Glutamatergic neuron (in vitro differentiated cells): ENCODE data around the gene ITGA2. TPM values are rescaled to one million over a fixed set of nuclear protein-coding genes. Genes with fewer than 3 reads are reported as not detected.
A peak's percentile ranks its signal among the peaks of the same experiment; 100 is the strongest.
"Not testable (repeated sequence)": the region's sequence is repeated elsewhere in the genome, so short reads cannot be mapped to it uniquely, and the experiment has no call there.

Experiments used
- DNase-seq: peaks from one replicate; pipeline ENCODE4 v3.0.0; 2022
- H3K27ac Mint-ChIP-seq: one replicate; pipeline ENCODE4 v1.8.0; 2020; ENCODE audit warnings: mild to moderate bottlenecking, mixed read lengths, inconsistent platforms; ENCODE audit not compliant: unreplicated experiment
- H3K27me3 Mint-ChIP-seq: one replicate; pipeline ENCODE4 v1.8.0; 2020; ENCODE audit warnings: mild to moderate bottlenecking, moderate library complexity, mixed read lengths, inconsistent platforms; ENCODE audit not compliant: unreplicated experiment
- H3K36me3 Mint-ChIP-seq: one replicate; pipeline ENCODE4 v1.8.0; 2020; ENCODE audit warnings: mild to moderate bottlenecking, mixed read lengths, inconsistent platforms; ENCODE audit not compliant: unreplicated experiment
- H3K4me1 Mint-ChIP-seq: one replicate; pipeline ENCODE4 v1.8.0; 2020; ENCODE audit warnings: mild to moderate bottlenecking, low read depth, mixed read lengths, inconsistent platforms; ENCODE audit not compliant: unreplicated experiment
- H3K4me3 Mint-ChIP-seq: one replicate; pipeline ENCODE4 v1.8.0; 2020; ENCODE audit warnings: mild to moderate bottlenecking, mixed read lengths, inconsistent platforms; ENCODE audit not compliant: unreplicated experiment
- H3K9me3 Mint-ChIP-seq: one replicate; pipeline ENCODE4 v1.8.0; 2020; ENCODE audit warnings: mild to moderate bottlenecking, moderate library complexity, mixed read lengths, inconsistent platforms; ENCODE audit not compliant: unreplicated experiment
- total RNA-seq: library from RNA; stranded (reverse); fragmentation: NEBNext Ultra II Directional; extraction: Animal tissue kit (Norgen Biotek cat#: 25700); gene quantifications from one replicate; pipeline ENCODE4 v1.2.1, GENCODE V29; 2021; ENCODE audit not compliant: unreplicated experiment
- TF ChIP-seq, protein P1 (sequence below): fragments of 200-600 bp; sonication (generic); IDR thresholded peaks from one replicate; pipeline ENCODE4 v1.5.0; 2021; ENCODE audit not compliant: partially characterized antibody, unreplicated experiment

Gene ITGA2
- total RNA-seq, 1 donor from 2014 or later: not detected

DNA sequence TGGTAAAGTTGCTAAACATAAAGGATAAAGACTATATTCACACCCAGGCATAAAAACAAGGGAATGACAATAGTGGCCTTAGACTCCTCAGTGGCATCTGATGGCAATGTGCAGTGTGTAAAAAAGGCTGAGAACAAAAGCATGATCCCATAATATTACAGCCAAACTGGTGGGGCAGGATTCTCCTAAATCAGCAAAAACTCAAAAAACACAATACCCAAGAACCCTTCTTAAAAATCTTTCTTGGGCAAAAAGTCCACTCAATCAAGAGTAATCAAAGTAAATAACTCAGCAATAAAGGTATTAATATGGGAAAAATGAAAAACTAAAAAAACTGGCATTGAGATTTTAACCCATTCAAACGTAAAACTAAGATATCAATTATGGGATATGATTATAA lies 122.0 kb downstream of the ITGA2 start:
- Mint-ChIP-seq H3K4me1 (peaks cover 4% of the 10 kb centered on the region), H3K36me3 (no peaks in the 10 kb centered on the region), H3K27me3 (no peaks in the 10 kb centered on the region), H3K27ac (no peak overlapping the region), H3K4me3 (no peak overlapping the region), H3K9me3 (no peaks in the 10 kb centered on the region)
- no peak for DNase-seq
- TF ChIP-seq, protein P1, sequence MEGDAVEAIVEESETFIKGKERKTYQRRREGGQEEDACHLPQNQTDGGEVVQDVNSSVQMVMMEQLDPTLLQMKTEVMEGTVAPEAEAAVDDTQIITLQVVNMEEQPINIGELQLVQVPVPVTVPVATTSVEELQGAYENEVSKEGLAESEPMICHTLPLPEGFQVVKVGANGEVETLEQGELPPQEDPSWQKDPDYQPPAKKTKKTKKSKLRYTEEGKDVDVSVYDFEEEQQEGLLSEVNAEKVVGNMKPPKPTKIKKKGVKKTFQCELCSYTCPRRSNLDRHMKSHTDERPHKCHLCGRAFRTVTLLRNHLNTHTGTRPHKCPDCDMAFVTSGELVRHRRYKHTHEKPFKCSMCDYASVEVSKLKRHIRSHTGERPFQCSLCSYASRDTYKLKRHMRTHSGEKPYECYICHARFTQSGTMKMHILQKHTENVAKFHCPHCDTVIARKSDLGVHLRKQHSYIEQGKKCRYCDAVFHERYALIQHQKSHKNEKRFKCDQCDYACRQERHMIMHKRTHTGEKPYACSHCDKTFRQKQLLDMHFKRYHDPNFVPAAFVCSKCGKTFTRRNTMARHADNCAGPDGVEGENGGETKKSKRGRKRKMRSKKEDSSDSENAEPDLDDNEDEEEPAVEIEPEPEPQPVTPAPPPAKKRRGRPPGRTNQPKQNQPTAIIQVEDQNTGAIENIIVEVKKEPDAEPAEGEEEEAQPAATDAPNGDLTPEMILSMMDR: no peak

DNA sequence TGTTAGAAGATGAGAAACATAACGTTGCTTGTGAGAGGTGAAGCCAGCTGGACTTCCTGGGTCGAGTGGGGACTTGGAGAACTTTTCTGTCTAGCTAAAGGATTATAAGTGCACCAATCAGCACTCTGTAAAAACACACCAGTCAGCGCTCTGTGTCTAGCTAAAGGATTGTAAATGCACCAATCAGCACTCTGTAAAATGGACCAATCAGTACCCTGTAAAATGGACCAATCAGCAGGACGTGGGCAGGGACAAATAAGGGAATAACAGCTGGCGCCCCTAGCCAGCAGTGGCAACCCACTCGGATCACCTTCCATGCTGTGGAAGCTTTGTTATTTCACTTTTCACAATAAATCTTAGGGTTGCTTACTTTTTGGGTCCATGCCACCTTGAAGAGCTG lies 123.2 kb downstream of the ITGA2 start:
- not testable (repeated sequence) for H3K4me1 Mint-ChIP-seq, H3K36me3 Mint-ChIP-seq, H3K27ac Mint-ChIP-seq, H3K4me3 Mint-ChIP-seq, H3K27me3 Mint-ChIP-seq, H3K9me3 Mint-ChIP-seq, DNase-seq

DNA sequence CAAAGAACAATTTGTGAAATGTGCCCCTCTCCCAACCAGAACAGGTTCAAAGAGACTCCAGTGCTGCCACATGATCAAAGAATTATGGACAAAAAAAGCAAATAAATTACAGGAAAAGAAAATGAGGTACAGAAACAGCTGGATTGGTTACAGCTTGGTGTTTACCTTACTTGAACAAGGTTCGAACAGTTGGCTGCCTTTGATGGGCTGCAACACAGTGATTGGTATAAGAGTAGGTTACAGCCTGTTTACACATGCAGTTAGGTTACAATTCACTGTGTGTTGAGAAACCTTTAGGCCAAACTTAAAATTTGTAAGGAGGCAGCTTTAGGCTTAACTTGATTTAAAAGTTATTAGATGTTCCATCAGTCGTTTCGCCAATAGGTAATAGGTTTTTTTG lies 123.8 kb downstream of the ITGA2 start:
- Mint-ChIP-seq H3K27me3 (no peaks in the 10 kb centered on the region), H3K4me1 (peaks cover 4% of the 10 kb centered on the region), H3K36me3 (no peaks in the 10 kb centered on the region), H3K27ac (no peak overlapping the region), H3K9me3 (no peaks in the 10 kb centered on the region), H3K4me3 (no peak overlapping the region)
- no peak for DNase-seq
- TF ChIP-seq, protein P1: no peak

DNA sequence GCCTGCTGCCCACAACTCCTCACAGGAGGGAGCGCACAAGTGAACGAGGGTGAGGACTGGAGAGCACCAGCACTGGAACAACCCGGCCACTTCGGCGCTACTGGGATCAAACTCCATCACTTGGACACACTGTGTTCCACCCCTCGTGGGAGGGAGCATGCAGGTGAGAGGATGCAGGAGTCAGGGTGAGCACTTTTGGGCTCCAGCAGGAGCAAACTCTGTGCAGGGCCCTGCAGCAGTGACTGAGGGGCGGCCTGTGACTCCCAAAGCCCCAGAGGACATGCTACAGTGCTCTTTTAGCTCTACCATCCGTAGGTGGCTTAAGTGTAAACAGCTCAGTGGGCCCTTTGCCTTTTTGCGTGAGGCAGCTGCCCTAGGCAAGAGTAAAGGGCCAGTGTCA lies 124.8 kb downstream of the ITGA2 start:
- peaks cover 2% of the 10 kb centered on the region for H3K9me3 Mint-ChIP-seq
- DNase-seq: no peak
- H3K36me3 Mint-ChIP-seq: no peaks in the 10 kb centered on the region
- no peak overlapping the region for H3K4me3 Mint-ChIP-seq
- H3K27me3 Mint-ChIP-seq: no peaks in the 10 kb centered on the region
- H3K4me1 Mint-ChIP-seq: peaks cover 4% of the 10 kb centered on the region
- TF ChIP-seq, protein P1: no peak
- no peak overlapping the region for H3K27ac Mint-ChIP-seq

DNA sequence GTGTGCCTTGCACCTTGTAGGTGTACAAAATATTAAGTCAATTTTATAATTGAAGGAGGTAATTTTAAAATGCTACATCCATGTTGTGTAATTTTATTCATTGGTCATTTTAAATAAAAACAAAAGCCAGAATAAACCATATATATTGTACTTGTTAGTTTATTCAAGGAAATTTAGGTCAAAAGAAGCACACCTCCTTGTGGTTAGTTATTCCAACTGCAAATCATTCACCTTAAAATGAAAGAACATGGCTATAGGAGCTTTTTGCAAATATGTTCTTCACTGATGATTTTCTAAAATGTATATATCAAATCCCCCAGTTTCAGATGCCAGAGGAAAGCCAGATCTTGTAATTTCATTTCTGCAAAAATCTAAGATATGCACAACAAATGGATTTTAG lies 125.8 kb downstream of the ITGA2 start:
- TF ChIP-seq, protein P1: peak; percentile 37
- H3K36me3 Mint-ChIP-seq: no peaks in the 10 kb centered on the region
- no peak overlapping the region for H3K4me3 Mint-ChIP-seq
- no peak for DNase-seq
- H3K4me1 Mint-ChIP-seq: peaks cover 1% of the 10 kb centered on the region
- no peak overlapping the region for H3K27ac Mint-ChIP-seq
- H3K9me3 Mint-ChIP-seq: peaks cover 2% of the 10 kb centered on the region
- H3K27me3 Mint-ChIP-seq: no peaks in the 10 kb centered on the region

DNA sequence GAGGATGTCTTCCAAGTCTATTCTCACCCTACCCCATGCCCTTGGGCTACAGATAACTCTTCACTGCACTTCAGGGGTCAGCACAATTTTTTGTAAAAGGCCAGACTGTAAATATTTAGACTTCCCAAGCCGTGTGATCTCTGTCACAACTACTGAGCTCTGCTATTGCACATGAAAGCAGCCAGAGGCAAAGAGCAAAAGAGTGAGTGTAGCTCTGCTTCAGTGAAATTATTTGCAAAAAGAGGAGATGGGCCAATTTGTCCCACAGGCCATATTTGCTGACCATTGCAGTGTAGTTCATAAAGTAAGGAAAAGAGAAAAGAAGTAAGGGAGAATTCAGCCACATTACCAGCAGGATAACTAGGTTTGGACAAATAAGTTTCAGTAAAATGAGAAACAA lies 127.4 kb downstream of the ITGA2 start:
- H3K27ac Mint-ChIP-seq: no peak overlapping the region
- peaks cover 2% of the 10 kb centered on the region for H3K9me3 Mint-ChIP-seq
- no peaks in the 10 kb centered on the region for H3K4me1 Mint-ChIP-seq
- no peaks in the 10 kb centered on the region for H3K27me3 Mint-ChIP-seq
- no peak overlapping the region for H3K4me3 Mint-ChIP-seq
- no peaks in the 10 kb centered on the region for H3K36me3 Mint-ChIP-seq
- DNase-seq: no peak
- TF ChIP-seq, protein P1: no peak
